Endothelial cell (in vitro differentiated cells): Measurements from ENCODE around the gene DAB2. TPM values are rescaled to one million over a fixed set of nuclear protein-coding genes. Genes with fewer than 3 reads are reported as not detected.

Experiments used
- DNase-seq: peaks from one replicate; pipeline ENCODE4 v3.0.0; 2021; ENCODE audit warnings: low spot score
- H3K27ac Mint-ChIP-seq: one replicate; pipeline ENCODE4 v1.8.0; 2021; ENCODE audit warnings: mixed read lengths, inconsistent platforms; ENCODE audit not compliant: unreplicated experiment
- H3K27me3 Mint-ChIP-seq: one replicate; pipeline ENCODE4 v1.8.0; 2021; ENCODE audit warnings: mild to moderate bottlenecking, moderate library complexity, mixed read lengths, inconsistent platforms; ENCODE audit not compliant: unreplicated experiment
- H3K36me3 Mint-ChIP-seq: one replicate; pipeline ENCODE4 v1.8.0; 2021; ENCODE audit warnings: mild to moderate bottlenecking, low read depth, mixed read lengths, inconsistent platforms; ENCODE audit not compliant: unreplicated experiment
- H3K4me1 Mint-ChIP-seq: one replicate; pipeline ENCODE4 v1.8.0; 2021; ENCODE audit warnings: mild to moderate bottlenecking, mixed read lengths, inconsistent platforms; ENCODE audit not compliant: unreplicated experiment
- H3K4me3 Mint-ChIP-seq: one replicate; pipeline ENCODE4 v1.8.0; 2021; ENCODE audit warnings: mild to moderate bottlenecking, mixed read lengths, inconsistent platforms; ENCODE audit not compliant: unreplicated experiment
- H3K9me3 Mint-ChIP-seq: one replicate; pipeline ENCODE4 v1.8.0; 2021; ENCODE audit warnings: mixed read lengths, inconsistent platforms; ENCODE audit not compliant: unreplicated experiment
- CTCF ChIP-seq: fragments of 200-600 bp; sonication (generic); IDR thresholded peaks from one replicate; pipeline ENCODE4 v1.5.0; 2021; ENCODE audit warnings: antibody characterized with exemption; ENCODE audit not compliant: unreplicated experiment
- total RNA-seq: library from RNA; stranded (reverse); fragmentation: NEBNext Ultra II Directional; extraction: Animal tissue kit (Norgen Biotek cat#: 25700); gene quantifications from one replicate; pipeline ENCODE4 v1.2.1, GENCODE V29; 2021; ENCODE audit not compliant: unreplicated experiment

DAB2 gene
- total RNA-seq, 1 donor from 2014 or later, result 70.7 TPM

GRCh38 chr5:39469777-39470415 lies 45.1 kb upstream of the DAB2 start:
- no peak overlapping the region for H3K4me3 Mint-ChIP-seq
- no peaks in the 10 kb centered on the region for H3K27me3 Mint-ChIP-seq
- no peaks in the 10 kb centered on the region for H3K36me3 Mint-ChIP-seq
- TF ChIP-seq CTCF, result no peak
- no peak overlapping the region for H3K27ac Mint-ChIP-seq
- no peak for DNase-seq
- no peaks in the 10 kb centered on the region for H3K4me1 Mint-ChIP-seq
- no peaks in the 10 kb centered on the region for H3K9me3 Mint-ChIP-seq

- Mint-ChIP-seq H3K27me3 (peaks cover 4% of the 10 kb centered on the region), H3K27ac (no peak overlapping the region), H3K36me3 (no peaks in the 10 kb centered on the region), H3K9me3 (no peaks in the 10 kb centered on the region), H3K4me3 (no peak overlapping the region), H3K4me1 (no peaks in the 10 kb centered on the region)
- DNase-seq, result no peak
- TF ChIP-seq CTCF, result no peak
Measured at GRCh38 chr5:39469176-39469575, 44.4 kb upstream of the DAB2 start.

GRCh38 chr5:39466846-39467245 lies 42.1 kb upstream of the DAB2 start:
- Mint-ChIP-seq H3K4me3 (no peak overlapping the region), H3K27me3 (peaks cover 4% of the 10 kb centered on the region), H3K36me3 (no peaks in the 10 kb centered on the region), H3K9me3 (no peaks in the 10 kb centered on the region), H3K4me1 (no peaks in the 10 kb centered on the region), H3K27ac (no peak overlapping the region)
- DNase-seq, result no peak
- TF ChIP-seq CTCF, result no peak

- Mint-ChIP-seq H3K27me3 (peaks cover 4% of the 10 kb centered on the region), H3K4me3 (no peak overlapping the region), H3K9me3 (no peaks in the 10 kb centered on the region), H3K27ac (no peak overlapping the region), H3K36me3 (no peaks in the 10 kb centered on the region), H3K4me1 (no peaks in the 10 kb centered on the region)
- DNase-seq, result no peak
- no peak for TF ChIP-seq CTCF
Measured at GRCh38 chr5:39465843-39466242, 41.1 kb upstream of the DAB2 start.

DNA sequence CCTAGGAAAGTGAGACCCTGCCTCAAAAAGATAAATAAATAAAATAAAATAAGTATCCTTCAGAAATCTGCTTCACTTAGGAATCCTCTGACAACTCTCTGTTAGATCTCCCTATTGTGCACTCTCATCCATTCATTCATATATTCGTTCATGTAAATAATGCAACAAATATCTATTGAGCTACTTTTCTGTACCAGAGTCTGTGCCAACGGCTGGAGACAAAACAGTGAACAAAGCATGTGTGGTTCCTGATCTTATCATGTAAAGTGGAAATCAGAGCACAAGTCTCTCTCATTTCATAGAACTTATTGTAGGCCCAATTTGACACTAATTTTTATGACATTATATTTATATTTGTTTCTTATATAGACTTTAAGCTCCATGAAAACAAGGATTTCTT lies 40.3 kb upstream of the DAB2 start:
- no peak for TF ChIP-seq CTCF
- no peaks in the 10 kb centered on the region for H3K9me3 Mint-ChIP-seq
- H3K36me3 Mint-ChIP-seq, result no peaks in the 10 kb centered on the region
- H3K4me3 Mint-ChIP-seq, result no peak overlapping the region
- DNase-seq, result no peak
- no peaks in the 10 kb centered on the region for H3K4me1 Mint-ChIP-seq
- no peak overlapping the region for H3K27ac Mint-ChIP-seq
- H3K27me3 Mint-ChIP-seq, result peaks cover 4% of the 10 kb centered on the region
